Germinal center (tissue), 1 donor: ENCODE results near the gene GMPPA.

ENCODE experiments used
- DNase-seq: peaks from one replicate; pipeline ENCODE4 v3.0.0; 2012; ENCODE audit warnings: mixed read lengths, low spot score

GMPPA gene

GRCh38 chr2:219498280-219499057, at the start of gene GMPPA:
Gene GMPPA, plus strand, starts transcription at chr2:219498891. Its CDS starts 1,085 bp downstream, at chr2:219499976.
- DNase-seq: peak; percentile 97

DNA sequence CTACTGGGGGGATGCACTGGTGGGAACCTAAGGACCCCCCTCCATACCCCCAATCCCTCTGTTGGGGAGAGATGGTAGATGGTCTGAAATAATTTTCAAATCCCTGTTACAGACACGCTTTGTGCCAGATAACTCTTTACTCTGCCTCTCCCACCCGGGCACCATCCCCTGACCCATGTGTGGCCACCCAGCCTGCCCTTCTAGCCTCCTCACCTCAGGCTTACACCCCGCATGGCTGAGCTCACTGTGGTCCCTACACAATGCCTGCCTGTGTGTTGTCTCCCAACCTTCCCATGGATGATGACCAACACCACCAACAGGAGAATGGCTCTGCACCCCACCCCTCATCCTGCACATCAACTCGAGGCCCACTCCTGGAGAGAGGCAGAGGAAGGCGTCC, 49.1 kb upstream of the GMPPA start:
- no peak for DNase-seq

- no peak for DNase-seq
These were observed 46.9 kb upstream of the GMPPA start for GRCh38 chr2:219451661-219452360.

GRCh38 chr2:219452361-219453317, 46.1 kb upstream of the GMPPA start:
- no peak for DNase-seq

DNA sequence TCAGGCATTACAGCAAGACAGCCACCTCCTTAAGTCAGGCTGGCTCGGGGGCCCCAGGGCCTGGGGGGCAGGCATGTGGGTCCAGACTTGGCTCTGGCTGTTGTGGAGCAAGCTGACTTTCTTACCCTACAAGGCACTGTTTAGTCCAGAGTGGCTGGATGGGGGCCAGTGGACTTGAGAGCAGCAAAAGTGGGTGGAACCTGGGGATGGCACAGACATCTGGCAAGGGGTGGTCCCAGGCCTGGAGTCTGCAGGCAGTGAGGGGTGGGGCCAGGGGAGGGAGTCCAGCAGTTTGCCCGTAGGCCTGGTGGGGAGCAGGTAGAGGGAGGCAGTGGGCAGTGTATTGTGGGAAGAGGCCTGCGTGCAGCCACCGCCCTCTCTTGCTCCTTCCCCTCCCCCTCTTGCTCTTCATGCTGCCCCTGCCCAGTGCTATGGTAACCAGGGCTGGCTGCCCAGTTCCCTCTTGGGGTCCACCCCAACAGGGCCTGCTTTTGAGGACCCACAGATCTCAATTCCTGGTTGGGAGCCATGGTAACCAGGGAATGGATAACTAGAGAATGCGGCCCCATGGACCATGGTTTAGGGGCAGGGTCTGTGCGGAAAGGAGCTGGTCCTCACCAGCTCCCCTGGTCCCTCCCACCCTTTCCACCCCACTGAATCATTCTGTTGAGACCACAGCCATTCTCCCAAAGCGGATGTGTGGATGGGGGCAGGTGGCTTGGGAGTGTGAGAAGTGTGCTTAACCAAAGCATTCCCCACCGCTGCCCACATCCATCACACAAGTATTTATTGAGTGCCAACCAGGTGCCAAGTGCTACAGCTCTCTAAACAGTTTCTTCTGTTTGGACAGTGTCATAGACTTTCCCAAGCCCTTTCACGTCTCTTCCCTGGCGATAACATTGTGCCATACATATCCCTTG, 44.8 kb upstream of the GMPPA start:
- DNase-seq: no peak

- DNase-seq: no peak
These were observed 43.1 kb upstream of the GMPPA start for GRCh38 chr2:219455581-219455980.

- DNase-seq: no peak
These were observed 40.8 kb upstream of the GMPPA start for GRCh38 chr2:219457784-219458369.

DNA sequence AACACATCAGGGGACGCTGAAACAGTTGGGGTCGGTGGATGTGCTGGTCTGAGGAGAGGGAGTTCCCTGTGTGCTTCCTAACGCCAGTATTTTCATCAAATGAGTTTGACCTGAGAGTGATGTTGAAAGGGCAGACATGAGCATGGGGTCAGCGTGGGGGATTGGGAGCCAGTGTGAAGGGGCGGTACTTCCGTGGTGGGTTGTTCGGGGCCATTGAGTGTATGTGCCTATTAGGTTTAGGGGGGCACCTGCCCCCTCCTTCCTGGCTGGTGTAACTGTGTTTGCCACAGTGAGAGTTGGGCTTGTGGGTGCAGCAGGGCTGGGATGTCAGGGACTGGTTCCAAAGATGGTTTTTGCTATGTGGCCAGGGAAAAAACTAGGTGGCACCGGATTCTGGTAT, 39.7 kb upstream of the GMPPA start:
- DNase-seq: no peak

DNA sequence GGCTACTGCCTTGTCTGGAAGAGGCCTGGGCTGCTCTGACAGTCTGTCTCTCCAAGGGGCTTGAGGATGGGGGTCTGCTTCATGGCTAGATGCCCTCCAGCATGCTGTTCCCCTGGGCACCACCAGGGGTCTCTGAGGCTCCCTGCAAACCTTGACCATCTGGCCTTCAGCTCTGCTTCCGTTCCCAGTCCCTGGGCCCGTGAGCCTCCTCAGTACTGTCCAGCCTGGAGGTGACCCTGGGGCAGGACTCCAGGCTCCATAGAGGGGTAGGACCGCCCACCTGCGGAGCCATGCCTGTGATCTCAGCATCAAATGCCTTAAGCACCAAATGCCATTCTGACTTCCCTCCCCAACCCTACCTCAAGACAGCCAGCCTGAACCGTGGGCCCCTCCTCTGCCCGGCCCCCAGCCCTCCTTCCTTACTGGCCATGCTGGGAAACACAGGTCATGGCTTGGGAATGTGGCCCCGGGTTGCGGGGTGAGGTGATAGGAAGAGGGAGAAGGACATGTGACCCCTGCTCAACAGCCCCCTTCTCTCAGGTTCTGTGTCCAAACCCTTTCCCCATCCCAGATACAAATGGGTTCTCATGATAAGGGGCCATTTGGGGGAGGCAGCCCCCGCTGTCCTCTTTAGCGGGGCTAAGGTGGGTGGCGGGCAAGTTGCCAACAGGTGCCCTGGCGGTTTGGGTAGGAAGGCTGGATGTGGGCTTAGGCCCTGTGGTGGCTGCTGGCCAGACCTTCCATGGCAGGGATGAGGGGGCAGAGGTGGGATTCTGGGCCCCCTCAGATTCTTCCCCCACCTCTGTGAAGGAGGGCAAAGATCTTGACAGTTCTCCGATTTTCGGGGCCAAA, 39.0 kb upstream of the GMPPA start:
- peak; percentile 69 for DNase-seq

GRCh38 chr2:219460424-219460926, 38.2 kb upstream of the GMPPA start:
- no peak for DNase-seq

DNA sequence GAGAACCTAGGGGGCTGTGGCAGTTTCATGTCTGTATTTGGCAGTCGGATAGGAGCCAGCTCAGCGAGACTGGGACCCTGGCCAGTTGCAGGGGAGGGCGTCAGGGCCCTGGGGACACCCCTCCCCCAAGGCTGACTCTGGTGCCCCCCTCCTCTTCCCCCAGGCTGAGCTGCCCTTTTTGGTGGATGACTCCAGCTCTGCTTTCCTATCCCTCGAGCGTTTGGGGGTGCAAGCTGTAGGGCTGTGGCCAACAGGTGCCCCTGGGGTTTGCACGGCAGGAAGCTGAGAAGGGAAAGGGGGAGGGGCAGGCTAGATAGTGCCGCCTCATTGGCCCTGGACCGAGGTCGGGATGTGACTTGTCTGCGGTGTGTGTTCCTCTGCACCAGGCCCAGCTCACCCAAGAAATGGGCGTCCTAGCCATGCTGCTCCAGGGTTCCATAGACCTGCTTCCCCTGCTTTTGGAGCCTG, 37.6 kb upstream of the GMPPA start:
- no peak for DNase-seq

- no peak for DNase-seq
These were observed 37.0 kb upstream of the GMPPA start for GRCh38 chr2:219461669-219462068.

DNA sequence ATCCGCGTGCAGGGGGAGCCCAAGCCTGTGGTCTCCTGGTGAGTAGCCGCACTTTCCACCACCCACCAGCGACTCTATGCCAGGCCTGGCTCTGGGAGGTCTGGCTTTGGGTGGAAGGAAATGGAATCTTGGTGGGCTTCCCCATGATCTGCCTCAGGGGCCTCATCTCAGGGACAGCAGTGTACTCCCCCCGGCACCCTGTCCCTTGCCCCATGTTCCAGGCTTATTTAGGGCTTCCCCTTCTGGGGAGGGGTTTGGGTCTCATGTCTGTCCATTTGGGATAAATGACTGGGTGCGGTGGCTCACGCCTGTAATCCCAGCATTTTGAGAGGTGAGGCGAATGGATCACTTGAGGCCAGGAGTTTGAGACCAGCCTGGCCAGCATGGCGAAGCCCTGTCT, 36.3 kb upstream of the GMPPA start:
- DNase-seq: no peak

DNA sequence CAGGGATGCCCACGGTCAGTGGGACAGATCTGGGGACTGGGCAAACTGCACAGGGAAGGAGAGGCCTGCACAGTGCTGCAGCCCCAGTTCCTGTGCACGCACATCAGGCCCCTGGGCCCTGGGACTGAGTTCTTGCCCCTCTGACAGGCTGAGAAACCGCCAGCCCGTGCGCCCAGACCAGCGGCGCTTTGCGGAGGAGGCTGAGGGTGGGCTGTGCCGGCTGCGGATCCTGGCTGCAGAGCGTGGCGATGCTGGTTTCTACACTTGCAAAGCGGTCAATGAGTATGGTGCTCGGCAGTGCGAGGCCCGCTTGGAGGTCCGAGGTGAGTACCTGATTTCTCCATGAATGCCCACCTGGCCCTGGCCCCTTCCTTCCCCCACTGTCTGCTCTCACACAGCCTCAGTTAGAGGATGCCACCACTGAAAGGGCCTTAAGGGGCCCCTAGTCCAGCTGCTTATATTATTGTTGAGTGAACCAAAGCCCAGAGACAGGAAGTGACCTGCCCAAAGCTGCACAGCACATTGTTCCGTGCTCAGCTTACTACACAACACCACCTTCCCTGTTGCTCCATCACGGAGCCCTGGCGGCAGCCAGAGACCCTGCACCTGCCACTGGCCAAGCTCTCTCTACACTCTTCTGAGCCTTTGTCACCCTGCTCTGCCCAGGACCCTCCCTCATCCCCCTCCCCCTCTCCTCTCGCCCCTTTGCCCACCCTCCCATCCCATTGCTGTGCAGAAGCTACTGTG, 34.2 kb upstream of the GMPPA start:
- no peak for DNase-seq

DNA sequence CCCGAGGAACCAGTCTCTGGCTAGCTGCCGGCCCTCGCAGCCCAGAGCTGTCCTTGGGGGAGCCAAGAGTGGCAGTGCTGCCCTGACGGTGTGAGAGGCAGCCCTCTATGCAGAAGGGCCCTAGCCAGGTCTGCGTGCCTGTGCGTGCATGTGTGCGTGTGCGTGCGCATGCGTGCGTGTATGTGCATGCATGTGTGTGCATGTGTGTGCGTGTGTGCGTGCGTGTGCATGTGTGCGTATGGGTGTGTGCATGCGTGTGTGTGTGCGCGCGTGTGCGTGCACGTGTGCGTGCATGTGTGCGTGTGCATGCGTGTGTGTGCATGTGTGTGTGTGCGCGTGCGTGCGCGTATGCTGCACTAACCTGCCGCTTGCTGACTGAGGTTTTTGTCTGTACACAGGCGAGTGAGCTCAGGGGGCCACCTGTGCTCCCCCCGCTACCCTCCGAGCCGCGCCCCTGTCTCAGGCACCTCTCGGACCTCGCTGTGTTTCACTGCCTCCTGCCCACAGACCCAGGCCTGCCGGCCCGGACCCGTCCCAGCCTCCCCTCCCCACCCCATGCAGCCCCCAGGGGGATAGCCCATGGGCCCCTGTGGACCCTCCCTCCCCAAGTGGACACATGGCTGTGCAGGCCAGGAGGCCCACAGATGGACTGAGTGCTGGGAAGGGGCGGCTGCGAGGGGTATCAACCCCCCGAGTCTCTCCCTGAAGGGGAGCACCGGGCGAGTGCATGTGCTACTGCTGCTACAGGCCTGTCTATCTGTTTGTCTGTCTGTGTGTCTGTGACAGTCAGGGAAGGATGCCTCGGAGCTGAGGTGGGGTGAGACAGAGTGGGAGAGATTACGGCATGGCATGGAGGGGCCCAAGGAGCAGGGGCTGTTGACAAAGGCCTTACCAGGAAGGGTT, 32.8 kb upstream of the GMPPA start:
- no peak for DNase-seq

- no peak for DNase-seq
These were observed 31.6 kb upstream of the GMPPA start for GRCh38 chr2:219466816-219467735.

DNA sequence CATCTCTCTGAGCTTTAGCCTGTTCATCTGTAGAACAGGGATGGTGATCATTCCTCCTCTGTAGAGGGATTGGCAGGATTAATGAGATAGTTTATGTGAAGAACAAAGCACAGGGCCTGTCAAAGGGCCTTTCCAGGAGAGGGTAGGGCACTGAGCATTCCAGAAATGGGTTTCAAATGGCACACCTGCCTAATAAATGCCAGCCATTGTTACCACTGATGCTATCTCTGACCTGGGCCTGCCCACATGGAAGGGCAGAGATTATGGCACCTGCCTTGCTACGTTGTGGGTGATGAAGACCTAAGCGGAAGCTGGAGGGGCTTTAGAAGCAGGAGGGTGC, 31.0 kb upstream of the GMPPA start:
- DNase-seq: no peak
